Panc1 (cell line): ENCODE results near the gene ZBTB45. TPM values are rescaled to one million over a fixed set of nuclear protein-coding genes. Genes with fewer than 3 reads are reported as not detected.
A peak's percentile ranks its signal among the peaks of the same experiment; 100 is the strongest.

ENCODE experiments used
- ATAC-seq: fragments of 200-7000 bp; cut with Tn5 transposase; 2 replicates; pipeline ENCODE4 v1.9.1; 2020; ENCODE audit warnings: mild to moderate bottlenecking, moderate library complexity
- BruUV-seq: library from RNA; stranded (reverse); fragments of 400-500 nt; replicated peaks from 2 replicates; lab custom pipeline; 2021; lab: Mats Ljungman, UMichigan
- CTCF ChIA-PET: fragments of 300-600 bp; sonication (Branson Sonifier 250); formaldehyde crosslinking; loops from one replicate; lab custom pipeline; 2022; ENCODE audit warnings: antibody characterized with exemption; lab: Charles Lee
- POLR2A ChIA-PET: fragments of 300-600 bp; sonication (Branson Sonifier 250); formaldehyde crosslinking; loops from one replicate; lab custom pipeline; 2022; ENCODE audit warnings: antibody characterized with exemption; lab: Charles Lee
- DNase-seq: peaks from one replicate; pipeline ENCODE4 v3.0.0-alpha.2; 2010; ENCODE audit warnings: low read depth, low spot score
- H3K27ac ChIP-seq: 2 replicates; pipeline ENCODE4 v1.5.1; 2011; ENCODE audit warnings: mild to moderate bottlenecking, low read length, inconsistent platforms
- H3K27me3 ChIP-seq: fragments of 200-500 bp; sonication (Bioruptor generic); 2 replicates; pipeline ENCODE4 v1.6.0; 2014; ENCODE audit warnings: low read length, inconsistent platforms; ENCODE audit not compliant: control insufficient read depth, insufficient read depth
- H3K36me3 ChIP-seq: fragments of 200-500 bp; sonication (Bioruptor generic); 2 replicates; pipeline ENCODE4 v1.5.1; 2014; ENCODE audit warnings: inconsistent platforms, mild to moderate bottlenecking, low read length, moderate library complexity; ENCODE audit not compliant: control insufficient read depth, insufficient read depth
- H3K4me1 ChIP-seq: 2 replicates; pipeline ENCODE4 v1.5.1; 2011; ENCODE audit warnings: inconsistent platforms, mild to moderate bottlenecking, low read length, moderate library complexity; ENCODE audit not compliant: control insufficient read depth, insufficient read depth
- H3K4me3 ChIP-seq, 2 experiments: 2 replicates each; pipeline ENCODE4 v1.5.1; 2011 to 2012; ENCODE audit warnings: low read depth in 2 of 2, low read length in 2 of 2, mild to moderate bottlenecking in 2 of 2, inconsistent platforms in 1 of 2, moderate library complexity in 1 of 2
- H3K9me3 ChIP-seq: fragments of 200-500 bp; sonication (Bioruptor generic); 2 replicates; pipeline ENCODE4 v1.5.1; 2014; ENCODE audit warnings: low read depth, mild to moderate bottlenecking, inconsistent platforms, low read length, moderate library complexity; ENCODE audit not compliant: control insufficient read depth, insufficient read depth
- POLR2AphosphoS5 ChIP-seq: IDR thresholded peaks from 2 replicates; pipeline ENCODE4 v1.6.1; 2012; ENCODE audit warnings: mild to moderate bottlenecking, low read depth, low read length, moderate library complexity
- TCF7L2 ChIP-seq: IDR thresholded peaks from 2 replicates; pipeline ENCODE4 v1.6.1; 2011; ENCODE audit warnings: mild to moderate bottlenecking, low read depth, low read length, inconsistent platforms
- in situ Hi-C: cut with HindIII; loops from 2 replicates; pipeline ENCODE4 v1.10.0; 2016; ENCODE audit warnings: low sequenced_read_pairs, low pct_unique_long_range_greater_than_20kb
- intact Hi-C: fragments of 100-400 bp; cut with micrococcal nuclease; formaldehyde crosslinking; loops from one replicate; pipeline ENCODE4 v1.10.0; 2022; ENCODE audit not compliant: unreplicated experiment
- total RNA-seq: library from RNA; stranded (reverse); gene quantifications from one replicate; pipeline ENCODE4 v1.2.1, GENCODE V29; 2021; ENCODE audit not compliant: unreplicated experiment
- TF ChIP-seq, protein P1 (sequence below): fragments of 450-650 bp; IDR thresholded peaks from 2 replicates; pipeline ENCODE4 v1.5.1; 2017; ENCODE audit warnings: mild to moderate bottlenecking
- TF ChIP-seq, protein P2 (sequence below), 2 experiments: IDR thresholded peaks; 2 replicates each; pipeline ENCODE4 v1.6.1; 2011 to 2012; ENCODE audit warnings: low read depth in 2 of 2, control low read depth in 1 of 2, low read length in 1 of 2, mild to moderate bottlenecking in 1 of 2, moderate library complexity in 1 of 2; ENCODE audit not compliant: insufficient read depth in 1 of 2

Gene ZBTB45
- total RNA-seq, 1 experiment from 2014 or later: 24.7 TPM

DNA sequence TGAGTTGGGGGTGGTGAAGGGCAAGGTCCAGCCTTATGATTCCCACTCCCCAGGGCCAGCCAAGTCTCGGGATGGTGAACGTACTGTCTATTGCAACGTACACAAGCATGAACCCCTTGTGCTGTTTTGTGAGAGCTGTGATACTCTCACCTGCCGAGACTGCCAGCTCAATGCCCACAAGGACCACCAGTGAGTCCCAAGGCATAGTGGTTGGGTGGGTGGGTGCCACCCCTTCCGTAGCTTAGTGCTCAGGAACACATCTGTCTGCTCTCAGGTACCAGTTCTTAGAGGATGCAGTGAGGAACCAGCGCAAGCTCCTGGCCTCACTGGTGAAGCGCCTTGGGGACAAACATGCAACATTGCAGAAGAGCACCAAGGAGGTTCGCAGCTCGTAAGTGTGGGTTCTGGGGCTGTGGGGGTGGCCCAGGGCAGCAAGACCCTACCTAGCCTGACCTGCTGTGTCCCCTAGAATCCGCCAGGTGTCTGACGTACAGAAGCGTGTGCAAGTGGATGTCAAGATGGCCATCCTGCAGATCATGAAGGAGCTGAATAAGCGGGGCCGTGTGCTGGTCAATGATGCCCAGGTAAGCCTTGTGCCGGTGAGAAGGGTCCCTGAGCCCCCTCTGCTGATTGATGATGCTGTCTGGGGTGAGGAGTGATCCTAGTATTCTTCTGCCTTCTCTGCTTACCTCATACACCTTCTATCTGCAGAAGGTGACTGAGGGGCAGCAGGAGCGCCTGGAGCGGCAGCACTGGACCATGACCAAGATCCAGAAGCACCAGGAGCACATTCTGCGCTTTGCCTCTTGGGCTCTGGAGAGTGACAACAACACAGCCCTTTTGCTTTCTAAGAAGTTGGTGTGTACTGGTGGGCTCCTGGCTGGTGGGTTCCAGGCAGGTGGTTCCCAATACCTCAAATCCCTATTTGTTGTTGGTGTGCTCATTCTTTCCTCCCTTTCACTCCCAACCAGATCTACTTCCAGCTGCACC lies 28.0 kb upstream of the ZBTB45 start:
- in situ Hi-C loops: no loop called here
- Histone ChIP-seq H3K27me3 (peaks cover 2% of the 10 kb centered on the region; the same call in 1 of the 2 replicates), H3K4me3 (peak overlapping the region in 1 of 2 experiments; percentile 17; a peak in 1 of 4 replicates), H3K27ac (0 out of 2 replicates have a peak overlapping the region, but pooled peaks have one; percentile 2), H3K9me3 (no peaks in the 10 kb centered on the region), H3K4me1 (peaks cover 10% of the 10 kb centered on the region), H3K36me3 (peaks cover 46% of the 10 kb centered on the region)
- POLR2A ChIA-PET: interaction anchor here (0.6 to 0.7 kb wide), 2 partner anchors 9 to 11 kb away, joined by 5 read pairs; no protein-coding TSS in a partner anchor
- CTCF ChIA-PET: no interaction called here
- no TSS peak for BruUV-seq
- ATAC-seq (no peak), DNase-seq (no peak)
- 0 out of 2 replicates have a peak, but pooled peaks have one; percentile 25 for TF ChIP-seq POLR2AphosphoS5
- TF ChIP-seq, protein P1, sequence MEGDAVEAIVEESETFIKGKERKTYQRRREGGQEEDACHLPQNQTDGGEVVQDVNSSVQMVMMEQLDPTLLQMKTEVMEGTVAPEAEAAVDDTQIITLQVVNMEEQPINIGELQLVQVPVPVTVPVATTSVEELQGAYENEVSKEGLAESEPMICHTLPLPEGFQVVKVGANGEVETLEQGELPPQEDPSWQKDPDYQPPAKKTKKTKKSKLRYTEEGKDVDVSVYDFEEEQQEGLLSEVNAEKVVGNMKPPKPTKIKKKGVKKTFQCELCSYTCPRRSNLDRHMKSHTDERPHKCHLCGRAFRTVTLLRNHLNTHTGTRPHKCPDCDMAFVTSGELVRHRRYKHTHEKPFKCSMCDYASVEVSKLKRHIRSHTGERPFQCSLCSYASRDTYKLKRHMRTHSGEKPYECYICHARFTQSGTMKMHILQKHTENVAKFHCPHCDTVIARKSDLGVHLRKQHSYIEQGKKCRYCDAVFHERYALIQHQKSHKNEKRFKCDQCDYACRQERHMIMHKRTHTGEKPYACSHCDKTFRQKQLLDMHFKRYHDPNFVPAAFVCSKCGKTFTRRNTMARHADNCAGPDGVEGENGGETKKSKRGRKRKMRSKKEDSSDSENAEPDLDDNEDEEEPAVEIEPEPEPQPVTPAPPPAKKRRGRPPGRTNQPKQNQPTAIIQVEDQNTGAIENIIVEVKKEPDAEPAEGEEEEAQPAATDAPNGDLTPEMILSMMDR: no peak
- intact Hi-C loops: no loop called here

DNA sequence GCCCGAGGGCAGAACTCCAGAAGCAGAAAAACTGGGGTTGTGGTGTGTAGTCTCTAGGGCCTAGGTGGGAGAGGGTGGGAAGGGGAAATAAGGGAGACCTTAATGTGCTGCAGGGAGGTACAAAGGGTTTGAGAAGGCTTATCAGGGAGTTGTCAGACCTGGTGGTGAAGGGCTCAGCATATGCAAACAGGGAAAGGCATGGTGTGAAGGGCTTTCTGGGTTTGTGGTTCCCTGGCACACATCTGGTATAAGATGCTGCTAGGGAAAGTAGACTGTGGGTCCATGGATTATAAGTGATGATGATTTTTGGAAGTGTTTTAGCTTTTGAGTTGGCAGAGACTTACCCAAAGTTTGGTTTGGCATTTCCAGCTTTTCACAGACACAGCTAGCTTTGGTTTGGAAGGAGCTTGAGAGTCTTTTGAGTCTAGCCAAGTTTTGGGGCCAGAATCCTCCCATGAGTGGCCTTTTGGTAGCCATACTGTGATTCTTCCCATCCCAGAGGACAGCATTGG lies 26.5 kb upstream of the ZBTB45 start:
- TF ChIP-seq, protein P2, sequence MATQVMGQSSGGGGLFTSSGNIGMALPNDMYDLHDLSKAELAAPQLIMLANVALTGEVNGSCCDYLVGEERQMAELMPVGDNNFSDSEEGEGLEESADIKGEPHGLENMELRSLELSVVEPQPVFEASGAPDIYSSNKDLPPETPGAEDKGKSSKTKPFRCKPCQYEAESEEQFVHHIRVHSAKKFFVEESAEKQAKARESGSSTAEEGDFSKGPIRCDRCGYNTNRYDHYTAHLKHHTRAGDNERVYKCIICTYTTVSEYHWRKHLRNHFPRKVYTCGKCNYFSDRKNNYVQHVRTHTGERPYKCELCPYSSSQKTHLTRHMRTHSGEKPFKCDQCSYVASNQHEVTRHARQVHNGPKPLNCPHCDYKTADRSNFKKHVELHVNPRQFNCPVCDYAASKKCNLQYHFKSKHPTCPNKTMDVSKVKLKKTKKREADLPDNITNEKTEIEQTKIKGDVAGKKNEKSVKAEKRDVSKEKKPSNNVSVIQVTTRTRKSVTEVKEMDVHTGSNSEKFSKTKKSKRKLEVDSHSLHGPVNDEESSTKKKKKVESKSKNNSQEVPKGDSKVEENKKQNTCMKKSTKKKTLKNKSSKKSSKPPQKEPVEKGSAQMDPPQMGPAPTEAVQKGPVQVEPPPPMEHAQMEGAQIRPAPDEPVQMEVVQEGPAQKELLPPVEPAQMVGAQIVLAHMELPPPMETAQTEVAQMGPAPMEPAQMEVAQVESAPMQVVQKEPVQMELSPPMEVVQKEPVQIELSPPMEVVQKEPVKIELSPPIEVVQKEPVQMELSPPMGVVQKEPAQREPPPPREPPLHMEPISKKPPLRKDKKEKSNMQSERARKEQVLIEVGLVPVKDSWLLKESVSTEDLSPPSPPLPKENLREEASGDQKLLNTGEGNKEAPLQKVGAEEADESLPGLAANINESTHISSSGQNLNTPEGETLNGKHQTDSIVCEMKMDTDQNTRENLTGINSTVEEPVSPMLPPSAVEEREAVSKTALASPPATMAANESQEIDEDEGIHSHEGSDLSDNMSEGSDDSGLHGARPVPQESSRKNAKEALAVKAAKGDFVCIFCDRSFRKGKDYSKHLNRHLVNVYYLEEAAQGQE (IDR thresholded peaks at IDR 0.05; ENCODE audit: insufficient read depth in 1 of 2, low read depth in 2 of 2, low read length in 1 of 2): no peak
- TF ChIP-seq, protein P1: no peak
- TF ChIP-seq TCF7L2: no peak
- TF ChIP-seq POLR2AphosphoS5: no peak
- Histone ChIP-seq H3K27ac (peak overlapping the region; percentile 92), H3K27me3 (peaks cover 4% of the 10 kb centered on the region; the same call in 1 of the 2 replicates), H3K4me3 (peak overlapping the region; percentile 91 to 100), H3K36me3 (peaks cover 43% of the 10 kb centered on the region), H3K9me3 (no peaks in the 10 kb centered on the region), H3K4me1 (peaks cover 10% of the 10 kb centered on the region)
- BruUV-seq: TSS peak; percentile 88
- POLR2A ChIA-PET: interaction anchor here (0.6 kb wide), 1 partner anchor 29 kb away, joined by 6 read pairs; no protein-coding TSS in a partner anchor
- in situ Hi-C loops: no loop called here
- intact Hi-C loops: no loop called here
- DNase-seq: no peak
- CTCF ChIA-PET: no interaction called here
- ATAC-seq: no peak
